NK-92 (cell line): Measurements from ENCODE around the gene CDH18.

Experiments used
- DNase-seq: peaks from one replicate; lab custom pipeline; 2025; ENCODE audit not compliant: unreplicated experiment; lab: John Stamatoyannopoulos, UW

CDH18 gene

GRCh38 chr5:19615661-19616060 lies 372.3 kb downstream of the CDH18 start:
- DNase-seq, result no peak

- DNase-seq, result no peak
These were observed 372.9 kb downstream of the CDH18 start for GRCh38 chr5:19615071-19615470.

- no peak for DNase-seq
These were observed 379.5 kb downstream of the CDH18 start for GRCh38 chr5:19608444-19609002.

GRCh38 chr5:19605846-19606407 lies 382.1 kb downstream of the CDH18 start:
- DNase-seq, result no peak

GRCh38 chr5:19584131-19584530 lies 403.9 kb downstream of the CDH18 start:
- no peak for DNase-seq

- DNase-seq, result no peak
These were observed 410.1 kb downstream of the CDH18 start for GRCh38 chr5:19577882-19578281.

- no peak for DNase-seq
These were observed 420.0 kb downstream of the CDH18 start for GRCh38 chr5:19568004-19568403.

GRCh38 chr5:19565466-19565865 lies 422.5 kb downstream of the CDH18 start:
- no peak for DNase-seq

- DNase-seq, result no peak
These were observed 424.0 kb downstream of the CDH18 start for GRCh38 chr5:19564036-19564435.

- DNase-seq, result no peak
These were observed 432.1 kb downstream of the CDH18 start for GRCh38 chr5:19555876-19556275.

GRCh38 chr5:19555436-19555835 lies 432.6 kb downstream of the CDH18 start:
- no peak for DNase-seq

- no peak for DNase-seq
These were observed 433.5 kb downstream of the CDH18 start for GRCh38 chr5:19554524-19554923.

GRCh38 chr5:19547640-19548039 lies 440.4 kb downstream of the CDH18 start:
- DNase-seq, result no peak

GRCh38 chr5:19546521-19546920 lies 441.5 kb downstream of the CDH18 start:
- DNase-seq, result no peak

- no peak for DNase-seq
These were observed 449.4 kb downstream of the CDH18 start for GRCh38 chr5:19538607-19539006.

GRCh38 chr5:19536387-19536786 lies 451.6 kb downstream of the CDH18 start:
- DNase-seq, result no peak

GRCh38 chr5:19534751-19535150 lies 453.2 kb downstream of the CDH18 start:
- DNase-seq, result no peak

- DNase-seq, result no peak
These were observed 455.1 kb downstream of the CDH18 start for GRCh38 chr5:19532936-19533335.

- no peak for DNase-seq
These were observed 456.5 kb downstream of the CDH18 start for GRCh38 chr5:19531374-19531952.

- no peak for DNase-seq
These were observed 468.6 kb downstream of the CDH18 start for GRCh38 chr5:19519448-19519847.

GRCh38 chr5:19498852-19499251 lies 489.1 kb downstream of the CDH18 start:
- DNase-seq, result no peak

GRCh38 chr5:19497229-19497815 lies 490.7 kb downstream of the CDH18 start:
- no peak for DNase-seq

GRCh38 chr5:19496056-19496455 lies 491.9 kb downstream of the CDH18 start:
- DNase-seq, result no peak
